GM12891 (cell line): ENCODE results near the gene HADH.

Source experiments
- DNase-seq: peaks from one replicate; pipeline ENCODE4 v3.0.0; 2011; ENCODE audit warnings: low spot score; ENCODE audit not compliant: insufficient read length
- FAIRE-seq: peaks from 2 replicates; lab custom pipeline; 2011; peaks lifted over from hg19 to GRCh38; lab: Jason Lieb, UNC
- PAX5 ChIP-seq: IDR thresholded peaks from 2 replicates; pipeline ENCODE4 v1.6.1; 2011; ENCODE audit warnings: low read length, moderate library complexity, mild to moderate bottlenecking; ENCODE audit not compliant: insufficient read depth, severe bottlenecking
- POLR2A ChIP-seq: IDR thresholded peaks from 2 replicates; pipeline ENCODE4 v1.6.1; 2011; ENCODE audit warnings: low read depth, low read length, control low read depth
- POLR2AphosphoS5 ChIP-seq: IDR thresholded peaks from 2 replicates; pipeline ENCODE4 v1.6.1; 2011; ENCODE audit warnings: low read depth, low read length, control low read depth
- POU2F2 ChIP-seq: IDR thresholded peaks from 2 replicates; pipeline ENCODE4 v1.6.1; 2011; ENCODE audit warnings: low read depth, mild to moderate bottlenecking, control low read depth, low read length, moderate library complexity
- SPI1 ChIP-seq: IDR thresholded peaks from 2 replicates; pipeline ENCODE4 v1.6.1; 2011; ENCODE audit warnings: low read depth, low read length, control low read depth
- TAF1 ChIP-seq: IDR thresholded peaks from 2 replicates; pipeline ENCODE4 v1.6.1; 2011; ENCODE audit warnings: low read depth, low read length, control low read depth

The HADH gene

GRCh38 chr4:107993969-107994368 lies 4.3 kb downstream of the HADH start:
- FAIRE-seq (no peak), DNase-seq (no peak)
- TF ChIP-seq SPI1 (peak; percentile 97), PAX5 (no peak)

DNA sequence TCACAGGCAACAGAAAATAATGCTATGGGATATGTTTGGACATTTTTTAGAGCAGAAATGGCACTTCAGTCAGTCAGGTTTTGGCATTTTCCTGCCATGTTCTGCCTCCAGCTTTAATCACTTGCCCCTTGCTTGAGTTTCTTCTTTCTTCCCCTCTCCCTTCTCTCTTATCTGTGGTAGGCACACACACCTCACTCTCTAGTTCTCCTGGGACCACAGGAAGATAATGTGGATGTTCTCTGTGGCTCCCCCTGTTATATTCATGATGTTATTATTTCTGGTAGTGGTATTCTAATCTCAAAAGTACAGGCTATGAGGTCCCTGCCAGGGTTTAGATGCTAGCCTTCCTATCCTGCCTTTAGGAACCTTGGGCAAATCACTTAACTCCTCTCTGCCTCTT lies 5.2 kb downstream of the HADH start:
- DNase-seq (no peak), FAIRE-seq (no peak)
- TF ChIP-seq SPI1 (no peak), POU2F2 (no peak), POLR2AphosphoS5 (no peak), TAF1 (no peak), PAX5 (no peak), POLR2A (no peak)

DNA sequence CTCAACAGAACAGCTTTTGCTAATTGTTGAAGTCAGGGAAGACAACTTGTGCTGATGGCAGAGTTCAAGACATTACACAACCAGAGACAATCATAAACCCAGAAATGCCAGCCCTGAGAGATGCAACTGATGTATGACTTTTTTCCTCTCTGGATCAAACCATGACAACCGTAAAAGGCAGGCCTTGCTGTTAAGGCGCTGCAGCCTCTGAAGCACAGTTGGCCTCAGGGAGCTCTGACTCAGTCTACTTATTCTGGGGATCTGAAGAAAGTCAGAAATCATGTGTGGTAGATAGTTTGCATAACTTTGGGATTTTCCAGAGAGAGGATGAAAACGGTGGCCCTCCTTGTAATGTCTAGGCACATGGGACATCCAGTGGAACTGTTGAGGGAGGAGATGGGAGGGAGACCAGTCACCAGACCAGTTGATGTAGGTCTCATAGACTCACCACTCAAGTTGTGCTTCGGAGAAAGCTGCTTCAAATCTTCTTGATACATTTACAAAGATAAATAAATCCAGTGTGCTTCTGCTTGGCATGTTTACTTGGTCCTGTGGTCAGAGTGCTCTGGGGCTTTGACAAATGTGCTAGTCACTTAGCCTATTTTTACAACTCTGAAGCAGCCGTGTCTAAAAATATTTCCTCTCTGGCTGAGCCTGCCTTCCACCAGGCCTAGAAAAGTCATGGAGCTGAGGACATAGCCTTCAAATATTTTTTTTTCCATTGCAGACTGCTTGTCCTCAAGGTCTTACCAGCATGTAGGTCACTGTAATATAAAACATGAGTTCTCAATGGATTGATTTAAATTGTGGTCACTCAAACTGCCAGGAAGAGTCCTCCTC lies 7.5 kb downstream of the HADH start:
- DNase-seq (no peak), FAIRE-seq (no peak)
- TF ChIP-seq POLR2A, result no peak
- TF ChIP-seq PAX5, result no peak
- no peak for TF ChIP-seq TAF1
- no peak for TF ChIP-seq POU2F2
- no peak for TF ChIP-seq POLR2AphosphoS5
- no peak for TF ChIP-seq SPI1

GRCh38 chr4:107997794-107998193 lies 8.1 kb downstream of the HADH start:
- FAIRE-seq (no peak), DNase-seq (no peak)
- TF ChIP-seq PAX5 (no peak), SPI1 (no peak)

- no peak for DNase-seq
- FAIRE-seq, result no peak
- TF ChIP-seq POLR2AphosphoS5, result no peak
- no peak for TF ChIP-seq TAF1
- TF ChIP-seq SPI1, result no peak
- TF ChIP-seq POU2F2, result no peak
These were observed 10.3 kb downstream of the HADH start for GRCh38 chr4:107999932-108000539.

DNA sequence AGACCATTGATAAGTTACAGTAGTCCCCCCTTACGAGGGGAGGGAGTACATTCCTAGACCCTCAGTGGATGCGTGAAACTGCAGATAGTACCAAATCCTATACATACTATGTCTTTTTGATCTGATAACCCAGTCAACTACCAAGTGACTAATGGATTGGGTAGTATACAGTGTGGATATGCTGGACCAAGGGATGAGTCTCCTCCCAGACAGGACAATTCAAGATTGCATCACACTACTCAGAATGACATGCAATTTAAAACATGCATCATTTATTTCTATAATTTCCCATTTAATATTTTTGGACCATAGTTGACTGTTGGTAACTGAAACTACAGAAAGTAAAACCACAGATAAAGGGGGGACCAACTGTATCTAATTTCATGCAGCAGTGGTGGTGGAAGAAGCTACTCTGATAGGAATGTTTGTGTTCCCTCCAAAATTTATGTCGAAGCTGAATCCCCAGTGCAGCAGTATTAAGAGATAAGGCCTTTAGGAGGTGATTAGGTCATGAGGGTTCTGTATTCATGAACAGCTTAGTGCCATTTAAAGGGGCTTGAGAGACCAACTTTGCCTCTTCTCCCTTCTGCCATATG lies 11.9 kb downstream of the HADH start:
- TF ChIP-seq TAF1, result no peak
- no peak for TF ChIP-seq POLR2A
- TF ChIP-seq POLR2AphosphoS5, result no peak
- no peak for TF ChIP-seq SPI1
- no peak for TF ChIP-seq POU2F2
- TF ChIP-seq PAX5, result no peak
- DNase-seq (no peak), FAIRE-seq (no peak)

- FAIRE-seq (no peak), DNase-seq (no peak)
These were observed 14.4 kb downstream of the HADH start for GRCh38 chr4:108003982-108004515.

DNA sequence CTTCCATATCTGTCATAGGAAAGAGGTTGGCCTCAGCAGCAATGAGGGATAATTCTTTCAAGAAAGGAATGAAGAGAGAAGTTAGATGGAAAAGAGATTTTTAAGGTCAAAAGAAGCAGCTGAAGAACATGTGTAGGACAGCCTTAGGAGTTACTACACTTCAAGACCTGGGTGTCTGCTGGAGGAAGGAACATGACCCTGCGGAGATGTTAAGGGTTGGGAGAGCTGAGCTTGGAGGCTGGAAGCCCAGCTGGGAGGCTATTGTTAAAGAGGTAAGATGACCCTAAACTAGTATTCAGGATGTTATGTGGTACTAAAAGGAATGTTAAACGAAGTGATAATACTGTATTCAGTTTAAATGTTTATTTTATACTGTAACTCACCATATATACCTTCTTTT lies 15.0 kb downstream of the HADH start:
- DNase-seq (no peak), FAIRE-seq (no peak)
- TF ChIP-seq PAX5 (no peak), SPI1 (no peak), TAF1 (no peak), POLR2A (no peak), POLR2AphosphoS5 (no peak), POU2F2 (no peak)

More at GRCh38 chr4:108003982-108004515, 14.4 kb downstream of the HADH start:
- TF ChIP-seq PAX5 (no peak), POLR2A (no peak), POLR2AphosphoS5 (no peak), POU2F2 (no peak), SPI1 (no peak), TAF1 (no peak)

GRCh38 chr4:108005807-108006206 lies 16.1 kb downstream of the HADH start:
- FAIRE-seq, result no peak
- no peak for TF ChIP-seq POU2F2
- no peak for TF ChIP-seq TAF1
- TF ChIP-seq POLR2AphosphoS5, result no peak
- no peak for TF ChIP-seq PAX5
- no peak for TF ChIP-seq POLR2A
- no peak for TF ChIP-seq SPI1

GRCh38 chr4:108006361-108006760 lies 16.7 kb downstream of the HADH start:
- DNase-seq (no peak), FAIRE-seq (no peak)
- TF ChIP-seq POU2F2 (no peak), TAF1 (no peak), SPI1 (no peak), PAX5 (no peak), POLR2AphosphoS5 (no peak), POLR2A (no peak)

More at GRCh38 chr4:108005807-108006206, 16.1 kb downstream of the HADH start:
- DNase-seq, result no peak
